ENCODE measurements around the gene NFILZ.

GRCh38 chr19:8675066-8675465 is 44.6 kb downstream of the NFILZ start:
- TF ChIP-seq CTCF (IDR thresholded peaks at IDR 0.05 in 2 of 3, conservative IDR thresholded peaks at IDR 0.05 in 1 of 3; ENCODE audit: borderline replicate concordance in 1 of 3, insufficient read depth in 1 of 3, low read depth in 2 of 3, low read length in 2 of 3) (no peak), EZH2 (IDR thresholded peaks at IDR 0.05) (no peak), POLR2A (IDR thresholded peaks at IDR 0.05; ENCODE audit: borderline replicate concordance, extremely low read depth, insufficient read depth, insufficient read length) (no peak), POLR2AphosphoS5 (IDR thresholded peaks at IDR 0.05; ENCODE audit: low read depth, low read length) (no peak), EZH2phosphoT487 (IDR thresholded peaks at IDR 0.05; ENCODE audit: borderline replicate concordance) (no peak), CBX3 (IDR thresholded peaks at IDR 0.05; ENCODE audit: low read depth) (no peak), CEBPB (IDR thresholded peaks at IDR 0.05; ENCODE audit: low read depth) (no peak)

All from HCT116 (cell line).